Ureter (tissue), 1 donor: Measurements from ENCODE around the gene SLC24A1. TPM values are rescaled to one million over a fixed set of nuclear protein-coding genes. Genes with fewer than 3 reads are reported as not detected.

ENCODE experiments used
- DNase-seq: peaks from one replicate; pipeline ENCODE4 v3.0.0-alpha.2; 2020; ENCODE audit warnings: low spot score
- total RNA-seq: library from RNA; stranded (reverse); gene quantifications from one replicate; pipeline ENCODE4 v1.2.4, GENCODE V29; 2023
- donor health status: DM: yes; HTN: yes; CAD: no.

SLC24A1 gene
- total RNA-seq, 1 donor from 2014 or later, result 24.9 TPM

GRCh38 chr15:65653341-65653740, 31.6 kb downstream of the SLC24A1 start:
- DNase-seq, result no peak

GRCh38 chr15:65653801-65654521, 32.2 kb downstream of the SLC24A1 start:
- DNase-seq, result no peak

GRCh38 chr15:65655026-65655425, 33.3 kb downstream of the SLC24A1 start:
- no peak for DNase-seq

GRCh38 chr15:65655457-65655856, 33.7 kb downstream of the SLC24A1 start:
- DNase-seq, result no peak

- no peak for DNase-seq
Observed at GRCh38 chr15:65659502-65660052, 37.8 kb downstream of the SLC24A1 start.

- DNase-seq, result no peak
Observed at GRCh38 chr15:65660927-65661326, 39.2 kb downstream of the SLC24A1 start.

- no peak for DNase-seq
Observed at GRCh38 chr15:65663521-65663920, 41.8 kb downstream of the SLC24A1 start.

GRCh38 chr15:65666257-65666656, 44.5 kb downstream of the SLC24A1 start:
- DNase-seq, result no peak

GRCh38 chr15:65675551-65675950, 53.8 kb downstream of the SLC24A1 start:
- no peak for DNase-seq

- no peak for DNase-seq
Observed at GRCh38 chr15:65676123-65676522, 54.4 kb downstream of the SLC24A1 start.

GRCh38 chr15:65680544-65680943, 58.8 kb downstream of the SLC24A1 start:
- DNase-seq, result no peak

- DNase-seq, result no peak
Observed at GRCh38 chr15:65682404-65682911, 60.7 kb downstream of the SLC24A1 start.

- DNase-seq, result no peak
Observed at GRCh38 chr15:65688462-65688861, 66.7 kb downstream of the SLC24A1 start.

GRCh38 chr15:65690173-65690572, 68.4 kb downstream of the SLC24A1 start:
- DNase-seq, result no peak

- DNase-seq, result no peak
Observed at GRCh38 chr15:65690778-65691177, 69.0 kb downstream of the SLC24A1 start.

- DNase-seq, result no peak
Observed at GRCh38 chr15:65695081-65695480, 73.3 kb downstream of the SLC24A1 start.

Other genes starting within 250 kb of the SLC24A1 start
- gene IGDCC3, start 243.9 kb upstream of the SLC24A1 start, total RNA-seq, result 1.6 TPM
- gene IGDCC4, start 199.0 kb upstream of the SLC24A1 start, total RNA-seq, result 2.1 TPM
- 52.5 TPM for gene DPP8, start 104.2 kb upstream of the SLC24A1 start, total RNA-seq
- 107 TPM for gene HACD3, start 91.5 kb upstream of the SLC24A1 start, total RNA-seq
- gene INTS14, start 10.8 kb upstream of the SLC24A1 start, total RNA-seq, result 57.2 TPM
- gene DENND4A, start 170.4 kb downstream of the SLC24A1 start, total RNA-seq, result 41.7 TPM
- 373 TPM for gene RAB11A, start 247.6 kb downstream of the SLC24A1 start, total RNA-seq